GM23338 (cell line): ENCODE results near the gene TMEM200A. TPM values are rescaled to one million over a fixed set of nuclear protein-coding genes. Genes with fewer than 3 reads are reported as not detected.

Experiments used
- ATAC-seq: fragments of 200-7000 bp; cut with Tn5 transposase; 3 replicates; pipeline ENCODE4 v1.9.1; 2020
- DNase-seq: peaks from one replicate; pipeline ENCODE4 v3.0.0-alpha.2; 2015; ENCODE audit warnings: low spot score
- H2AFZ ChIP-seq: fragments of 200-600 bp; sonication (generic); 2 replicates; pipeline ENCODE4 v1.8.0; 2016; ENCODE audit warnings: antibody characterized with exemption, mild to moderate bottlenecking, moderate library complexity
- H3F3A ChIP-seq: fragments of 200-600 bp; sonication (generic); replicated peaks from 2 replicates; pipeline ENCODE4 v1.8.0; 2017; ENCODE audit warnings: antibody characterized with exemption, mixed run types, low read depth
- H3K27ac ChIP-seq: fragments of 200-600 bp; sonication (generic); 2 replicates; pipeline ENCODE4 v1.6.1; 2016; ENCODE audit warnings: low read depth
- H3K27me3 ChIP-seq: fragments of 200-600 bp; sonication (generic); 2 replicates; pipeline ENCODE4 v1.8.0; 2016; ENCODE audit warnings: mild to moderate bottlenecking, mixed run types, moderate library complexity; ENCODE audit not compliant: insufficient read depth
- H3K36me3 ChIP-seq: fragments of 200-600 bp; sonication (generic); 2 replicates; pipeline ENCODE4 v1.8.0; 2016; ENCODE audit warnings: mild to moderate bottlenecking; ENCODE audit not compliant: insufficient read depth
- H3K4me1 ChIP-seq: fragments of 200-600 bp; sonication (generic); 2 replicates; pipeline ENCODE4 v1.8.0; 2016; ENCODE audit warnings: mild to moderate bottlenecking, moderate library complexity; ENCODE audit not compliant: insufficient read depth
- H3K4me2 ChIP-seq: fragments of 200-600 bp; sonication (generic); 2 replicates; pipeline ENCODE4 v1.7.1; 2017; ENCODE audit warnings: mixed run types
- H3K4me3 ChIP-seq: fragments of 200-600 bp; sonication (generic); 2 replicates; pipeline ENCODE4 v1.6.1; 2016; ENCODE audit warnings: mixed run types
- H3K79me2 ChIP-seq: fragments of 200-600 bp; sonication (generic); replicated peaks from 2 replicates; pipeline ENCODE4 v1.8.0; 2017; ENCODE audit warnings: mild to moderate bottlenecking; ENCODE audit not compliant: insufficient read depth
- H3K9me2 ChIP-seq: fragments of 200-600 bp; sonication (generic); 2 replicates; pipeline ENCODE4 v1.8.0; 2017; ENCODE audit not compliant: insufficient read depth
- H4K20me1 ChIP-seq: fragments of 200-600 bp; sonication (generic); replicated peaks from 2 replicates; pipeline ENCODE4 v1.8.0; 2017; ENCODE audit warnings: mild to moderate bottlenecking; ENCODE audit not compliant: insufficient read depth
- H3K27ac Mint-ChIP-seq: 2 replicates; pipeline ENCODE4 v1.8.0; 2020; ENCODE audit warnings: inconsistent platforms, mild to moderate bottlenecking, moderate library complexity, mixed read lengths
- H3K27me3 Mint-ChIP-seq: 3 replicates; pipeline ENCODE4 v1.8.0; 2022; ENCODE audit warnings: low read depth, mild to moderate bottlenecking, moderate library complexity, mixed read lengths, inconsistent platforms; ENCODE audit not compliant: insufficient read depth, poor library complexity
- H3K36me3 Mint-ChIP-seq: 3 replicates; pipeline ENCODE4 v1.8.0; 2021; ENCODE audit warnings: low read depth, mild to moderate bottlenecking, inconsistent platforms, moderate library complexity, mixed read lengths
- H3K4me1 Mint-ChIP-seq: 3 replicates; pipeline ENCODE4 v1.8.0; 2020; ENCODE audit warnings: mild to moderate bottlenecking, inconsistent platforms, mixed read lengths
- H3K4me3 Mint-ChIP-seq: 3 replicates; pipeline ENCODE4 v1.8.0; 2021; ENCODE audit warnings: moderate library complexity, mild to moderate bottlenecking, inconsistent platforms, mixed read lengths
- H3K9me3 Mint-ChIP-seq: 3 replicates; pipeline ENCODE4 v1.8.0; 2020; ENCODE audit warnings: moderate library complexity, mild to moderate bottlenecking, inconsistent platforms, mixed read lengths
- CREB1 ChIP-seq: fragments of 250-450 bp; sonication (Bioruptor Pico); IDR thresholded peaks from 2 replicates; pipeline ENCODE4 v1.5.0; 2020; ENCODE audit warnings: low read depth, mild to moderate bottlenecking, moderate library complexity
- CTCF ChIP-seq, 2 experiments: fragments of 200-600 bp in 1 of 2; sonication (generic) in 1 of 2; conservative IDR thresholded peaks; 2 replicates each; pipeline versions ENCODE4 v1.5.1 to v1.6.1; 2016 to 2017; ENCODE audit warnings: antibody characterized with exemption in 2 of 2, low read depth in 2 of 2, mild to moderate bottlenecking in 2 of 2, moderate library complexity in 1 of 2
- ETS1 ChIP-seq: IDR thresholded peaks from 2 replicates; pipeline ENCODE4 v1.6.1; 2016; ENCODE audit warnings: antibody characterized with exemption
- EZH2phosphoT487 ChIP-seq: fragments of 200-600 bp; sonication (generic); IDR thresholded peaks from one replicate; pipeline ENCODE4 v1.8.1; 2018; ENCODE audit warnings: antibody characterized with exemption; ENCODE audit not compliant: unreplicated experiment
- NANOG ChIP-seq: IDR thresholded peaks from 2 replicates; pipeline ENCODE4 v1.6.1; 2016; ENCODE audit warnings: antibody characterized with exemption, borderline replicate concordance
- POLR2AphosphoS5 ChIP-seq: IDR thresholded peaks from 2 replicates; pipeline ENCODE4 v1.6.1; 2016; ENCODE audit warnings: antibody characterized with exemption, low read depth
- long read RNA-seq: library from polyadenylated mRNA; unstranded; transcript quantifications from one replicate; pipeline ENCODE4 v2.0.0, GENCODE V29; 2020; ENCODE audit not compliant: unreplicated experiment
- polyA plus RNA-seq: library from polyadenylated mRNA; unstranded; fragments of >200 nt; fragmentation: Nextera tagmentation; extraction: Ambion mirVana; gene quantifications from 2 replicates; pipeline ENCODE4 v1.2.1, GENCODE V29; 2016
- total RNA-seq: library from RNA; depleted of rRNA; stranded (reverse); fragments of >200 nt; shearing (Covaris generic); gene quantifications from 2 replicates; pipeline ENCODE4 v1.2.3, GENCODE V29; 2014; rRNA removed

Gene TMEM200A
- total RNA-seq (22.7 and 24.8 TPM in 2 replicates), polyA plus RNA-seq (6.7 and 7.1 TPM in 2 replicates)
- long read RNA-seq, partial matches to known transcripts, result 1 of 4 reads
- long read RNA-seq, other reads (novel, unspliced or antisense), result 0 of 4 reads

GRCh38 chr6:130365166-130366106, at the start of gene TMEM200A:
Gene TMEM200A (plus strand): TSS chr6:130366017. CDS start chr6:130440423, 74,406 bp downstream.
- Mint-ChIP-seq H3K4me1 (peaks cover 35% of the 10 kb centered on the region), H3K27me3 (peaks cover 5% of the 10 kb centered on the region), H3K4me3 (peak within 1 kb of the TSS; percentile 92), H3K9me3 (peaks cover 5% of the 10 kb centered on the region; the same call in 1 of the 3 replicates), H3K27ac (peak within 1 kb of the TSS; percentile 86), H3K36me3 (peaks cover 13% of the 10 kb centered on the region)
- Histone ChIP-seq H3K79me2 (peaks cover 37% of the 10 kb centered on the region), H3K4me1 (peaks cover 42% of the 10 kb centered on the region), H3K4me2 (peak within 1 kb of the TSS; percentile 91), H3K9me2 (no peaks in the 10 kb centered on the region), H2AFZ (peak within 1 kb of the TSS; percentile 97), H3K27ac (no peak within 1 kb of the TSS; the same call in 1 of the 2 replicates), H3F3A (no peaks in the 10 kb centered on the region), H4K20me1 (no peaks in the 10 kb centered on the region), H3K36me3 (no peaks in the 10 kb centered on the region), H3K4me3 (peak within 1 kb of the TSS; percentile 89), H3K27me3 (no peaks in the 10 kb centered on the region)
- peak; percentile 77 for ATAC-seq
- TF ChIP-seq POLR2AphosphoS5, result peak; percentile 26
- TF ChIP-seq CTCF (conservative IDR thresholded peaks at IDR 0.05; ENCODE audit: low read depth in 2 of 2), result peak; percentile 67 to 68
- no peak for TF ChIP-seq EZH2phosphoT487
- no peak for TF ChIP-seq CREB1 (CRISPR knock-in tag)
- no peak for TF ChIP-seq ETS1
- DNase-seq, result peak; percentile 90

- Histone ChIP-seq H2AFZ (no peak overlapping the region), H3K4me1 (no peaks in the 10 kb centered on the region), H3K27me3 (no peaks in the 10 kb centered on the region), H3K9me2 (no peaks in the 10 kb centered on the region), H3K27ac (no peak overlapping the region), H3K36me3 (no peaks in the 10 kb centered on the region), H3F3A (no peaks in the 10 kb centered on the region), H3K4me3 (no peak overlapping the region), H4K20me1 (no peaks in the 10 kb centered on the region), H3K4me2 (no peak overlapping the region), H3K79me2 (no peaks in the 10 kb centered on the region)
- Mint-ChIP-seq H3K27ac (no peak overlapping the region), H3K36me3 (no peaks in the 10 kb centered on the region), H3K27me3 (no peaks in the 10 kb centered on the region), H3K4me1 (no peaks in the 10 kb centered on the region), H3K9me3 (no peaks in the 10 kb centered on the region), H3K4me3 (no peak overlapping the region)
- no peak for TF ChIP-seq NANOG
- no peak for ATAC-seq
- no peak for DNase-seq
These were observed 44.9 kb upstream of the TMEM200A start for GRCh38 chr6:130320908-130321307.
